ENCODE results near the gene CCDC178.

DNA sequence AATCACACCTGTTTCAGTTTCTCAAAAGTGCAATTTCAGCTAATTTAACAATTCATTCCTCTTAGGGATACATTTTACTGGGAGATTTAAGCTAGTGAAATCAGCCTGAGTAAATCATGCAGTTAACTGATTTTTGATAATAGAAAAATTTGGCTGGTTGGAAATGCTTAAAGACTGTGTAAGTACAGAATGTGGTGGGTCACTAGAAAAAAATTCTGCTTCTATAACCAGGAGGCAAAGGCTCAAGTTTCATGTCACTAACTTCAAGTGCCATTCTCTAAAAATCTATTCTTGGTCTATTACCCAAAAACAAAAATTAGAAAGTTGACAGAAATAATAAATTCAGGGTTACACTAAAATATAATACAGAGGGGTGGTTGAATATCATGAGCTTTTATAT lies 271.3 kb downstream of the CCDC178 start:
- TF ChIP-seq POLR2A (IDR thresholded peaks at IDR 0.05) = no peak
- TF ChIP-seq, protein P1, sequence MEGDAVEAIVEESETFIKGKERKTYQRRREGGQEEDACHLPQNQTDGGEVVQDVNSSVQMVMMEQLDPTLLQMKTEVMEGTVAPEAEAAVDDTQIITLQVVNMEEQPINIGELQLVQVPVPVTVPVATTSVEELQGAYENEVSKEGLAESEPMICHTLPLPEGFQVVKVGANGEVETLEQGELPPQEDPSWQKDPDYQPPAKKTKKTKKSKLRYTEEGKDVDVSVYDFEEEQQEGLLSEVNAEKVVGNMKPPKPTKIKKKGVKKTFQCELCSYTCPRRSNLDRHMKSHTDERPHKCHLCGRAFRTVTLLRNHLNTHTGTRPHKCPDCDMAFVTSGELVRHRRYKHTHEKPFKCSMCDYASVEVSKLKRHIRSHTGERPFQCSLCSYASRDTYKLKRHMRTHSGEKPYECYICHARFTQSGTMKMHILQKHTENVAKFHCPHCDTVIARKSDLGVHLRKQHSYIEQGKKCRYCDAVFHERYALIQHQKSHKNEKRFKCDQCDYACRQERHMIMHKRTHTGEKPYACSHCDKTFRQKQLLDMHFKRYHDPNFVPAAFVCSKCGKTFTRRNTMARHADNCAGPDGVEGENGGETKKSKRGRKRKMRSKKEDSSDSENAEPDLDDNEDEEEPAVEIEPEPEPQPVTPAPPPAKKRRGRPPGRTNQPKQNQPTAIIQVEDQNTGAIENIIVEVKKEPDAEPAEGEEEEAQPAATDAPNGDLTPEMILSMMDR (IDR thresholded peaks at IDR 0.05) = no peak

Measured in lower leg skin (tissue), 3 donors.